Activated CD8-positive, alpha-beta memory T cell treated with anti-CD3 and anti-CD28 coated beads, Interleukin-2, amount 10 ng/mL, durations not matched to agents 7 days and 5 days (primary cell): ENCODE measurements around the gene CHRND. TPM values are rescaled to one million over a fixed set of nuclear protein-coding genes. Genes with fewer than 3 reads are reported as not detected.

Experiments used
- ATAC-seq: fragments of 150-1000 bp; cut with Tn5 transposase; one replicate; pipeline ENCODE4 v1.10.0; 2021; ENCODE audit warnings: moderate library complexity
- CTCF ChIA-PET: fragments of 350-600 bp; sonication (Branson Sonifier 250); formaldehyde crosslinking; loops from one replicate; lab custom pipeline; 2021; ENCODE audit warnings: antibody characterized with exemption; lab: Charles Lee
- DNase-seq: peaks from one replicate; pipeline ENCODE4 v3.0.0-alpha.2; 2020
- H3K27ac Mint-ChIP-seq: one replicate; pipeline ENCODE4 v1.8.0; 2021; ENCODE audit warnings: mild to moderate bottlenecking, mixed read lengths
- H3K27me3 Mint-ChIP-seq: one replicate; pipeline ENCODE4 v1.8.0; 2021; ENCODE audit warnings: mixed read lengths
- H3K36me3 Mint-ChIP-seq: one replicate; pipeline ENCODE4 v1.8.0; 2021; ENCODE audit warnings: mild to moderate bottlenecking, mixed read lengths
- H3K4me1 Mint-ChIP-seq: one replicate; pipeline ENCODE4 v1.8.0; 2021; ENCODE audit warnings: mixed read lengths
- H3K4me3 Mint-ChIP-seq: one replicate; pipeline ENCODE4 v1.8.0; 2021; ENCODE audit warnings: mild to moderate bottlenecking, moderate library complexity, mixed read lengths
- H3K9me3 Mint-ChIP-seq: one replicate; pipeline ENCODE4 v1.8.0; 2022; ENCODE audit warnings: low read depth, mixed read lengths
- total RNA-seq, 2 experiments: library from RNA; stranded (reverse); gene quantifications; one replicate each; pipeline ENCODE4 v1.2.3, GENCODE V29; 2021

The CHRND gene
- total RNA-seq, 2 experiments from 2014 or later: not detected

- CTCF ChIA-PET: interaction anchor here (0.9 to 6.4 kb wide), 5 partner anchors 74 to 148 kb away, joined by 3 to 34 read pairs (median 6); no protein-coding TSS in a partner anchor
- ATAC-seq: no peak
Observed at GRCh38 chr2:232521098-232521497, 4.9 kb upstream of the CHRND start.

GRCh38 chr2:232521959-232522622 is 3.9 kb upstream of the CHRND start:
- Mint-ChIP-seq H3K27me3 (peaks cover 22% of the 10 kb centered on the region), H3K9me3 (no peaks in the 10 kb centered on the region), H3K36me3 (no peaks in the 10 kb centered on the region), H3K4me1 (peaks cover 2% of the 10 kb centered on the region), H3K4me3 (no peak overlapping the region), H3K27ac (no peak overlapping the region)
- ATAC-seq (peak; percentile 82), DNase-seq (peak; percentile 62)
- CTCF ChIA-PET: interaction anchor here (0.6 to 6.4 kb wide), 13 partner anchors 9 to 597 kb away, joined by 3 to 34 read pairs (median 4); no protein-coding TSS in a partner anchor

More at GRCh38 chr2:232521098-232521497, 4.9 kb upstream of the CHRND start:
- H3K27ac Mint-ChIP-seq: no peak overlapping the region
- H3K4me1 Mint-ChIP-seq: peaks cover 2% of the 10 kb centered on the region
- H3K9me3 Mint-ChIP-seq: no peaks in the 10 kb centered on the region
- no peak for DNase-seq
- no peak overlapping the region for H3K4me3 Mint-ChIP-seq
- peaks cover 21% of the 10 kb centered on the region for H3K27me3 Mint-ChIP-seq
- no peaks in the 10 kb centered on the region for H3K36me3 Mint-ChIP-seq

DNA sequence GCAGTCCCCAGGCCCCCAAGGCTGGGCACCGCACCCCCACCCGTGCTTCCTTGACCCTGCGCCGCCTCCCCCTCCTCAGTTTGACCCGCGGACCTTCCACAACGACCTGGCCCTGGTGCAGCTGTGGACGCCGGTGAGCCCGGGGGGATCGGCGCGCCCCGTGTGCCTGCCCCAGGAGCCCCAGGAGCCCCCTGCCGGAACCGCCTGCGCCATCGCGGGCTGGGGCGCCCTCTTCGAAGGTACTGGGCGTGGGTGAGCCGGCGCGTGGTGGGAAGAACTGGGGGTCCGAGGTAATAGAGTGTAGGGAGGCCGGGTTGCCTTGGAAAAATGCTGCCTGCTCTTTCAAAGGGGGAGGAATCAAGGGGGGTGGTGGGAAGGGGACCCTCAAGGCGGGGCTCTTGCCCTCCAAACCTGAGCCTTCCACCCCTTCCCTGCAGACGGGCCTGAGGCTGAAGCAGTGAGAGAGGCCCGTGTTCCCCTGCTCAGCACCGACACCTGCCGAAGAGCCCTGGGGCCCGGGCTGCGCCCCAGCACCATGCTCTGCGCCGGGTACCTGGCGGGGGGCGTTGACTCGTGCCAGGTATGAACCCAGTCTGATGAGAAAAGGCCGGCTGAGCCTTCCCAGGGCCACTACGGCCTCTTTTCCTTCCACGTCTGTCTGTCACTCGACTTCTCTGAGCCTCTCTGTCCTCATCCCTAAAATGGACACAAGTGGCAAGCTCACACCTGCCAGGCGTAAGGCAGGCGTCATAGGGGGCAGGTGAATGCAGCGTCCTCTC is 3.1 kb upstream of the CHRND start:
- H3K4me1 Mint-ChIP-seq: peaks cover 2% of the 10 kb centered on the region
- ATAC-seq (no peak), DNase-seq (no peak)
- CTCF ChIA-PET: interaction anchor here (0.6 to 6.4 kb wide), 12 partner anchors 8 to 598 kb away, joined by 3 to 34 read pairs (median 4); no protein-coding TSS in a partner anchor
- H3K9me3 Mint-ChIP-seq: no peaks in the 10 kb centered on the region
- H3K27ac Mint-ChIP-seq: no peak overlapping the region
- H3K27me3 Mint-ChIP-seq: peaks cover 24% of the 10 kb centered on the region
- H3K36me3 Mint-ChIP-seq: no peaks in the 10 kb centered on the region
- no peak overlapping the region for H3K4me3 Mint-ChIP-seq

GRCh38 chr2:232523402-232523681 is 2.6 kb upstream of the CHRND start:
- H3K4me3 Mint-ChIP-seq: no peak overlapping the region
- no peak for ATAC-seq
- peaks cover 24% of the 10 kb centered on the region for H3K27me3 Mint-ChIP-seq
- CTCF ChIA-PET: interaction anchor here (0.8 to 6.4 kb wide), 5 partner anchors 8 to 79 kb away, joined by 3 to 34 read pairs (median 4); no protein-coding TSS in a partner anchor
- no peak overlapping the region for H3K27ac Mint-ChIP-seq
- H3K36me3 Mint-ChIP-seq: no peaks in the 10 kb centered on the region
- H3K9me3 Mint-ChIP-seq: no peaks in the 10 kb centered on the region
- peaks cover 2% of the 10 kb centered on the region for H3K4me1 Mint-ChIP-seq
- DNase-seq: no peak

DNA sequence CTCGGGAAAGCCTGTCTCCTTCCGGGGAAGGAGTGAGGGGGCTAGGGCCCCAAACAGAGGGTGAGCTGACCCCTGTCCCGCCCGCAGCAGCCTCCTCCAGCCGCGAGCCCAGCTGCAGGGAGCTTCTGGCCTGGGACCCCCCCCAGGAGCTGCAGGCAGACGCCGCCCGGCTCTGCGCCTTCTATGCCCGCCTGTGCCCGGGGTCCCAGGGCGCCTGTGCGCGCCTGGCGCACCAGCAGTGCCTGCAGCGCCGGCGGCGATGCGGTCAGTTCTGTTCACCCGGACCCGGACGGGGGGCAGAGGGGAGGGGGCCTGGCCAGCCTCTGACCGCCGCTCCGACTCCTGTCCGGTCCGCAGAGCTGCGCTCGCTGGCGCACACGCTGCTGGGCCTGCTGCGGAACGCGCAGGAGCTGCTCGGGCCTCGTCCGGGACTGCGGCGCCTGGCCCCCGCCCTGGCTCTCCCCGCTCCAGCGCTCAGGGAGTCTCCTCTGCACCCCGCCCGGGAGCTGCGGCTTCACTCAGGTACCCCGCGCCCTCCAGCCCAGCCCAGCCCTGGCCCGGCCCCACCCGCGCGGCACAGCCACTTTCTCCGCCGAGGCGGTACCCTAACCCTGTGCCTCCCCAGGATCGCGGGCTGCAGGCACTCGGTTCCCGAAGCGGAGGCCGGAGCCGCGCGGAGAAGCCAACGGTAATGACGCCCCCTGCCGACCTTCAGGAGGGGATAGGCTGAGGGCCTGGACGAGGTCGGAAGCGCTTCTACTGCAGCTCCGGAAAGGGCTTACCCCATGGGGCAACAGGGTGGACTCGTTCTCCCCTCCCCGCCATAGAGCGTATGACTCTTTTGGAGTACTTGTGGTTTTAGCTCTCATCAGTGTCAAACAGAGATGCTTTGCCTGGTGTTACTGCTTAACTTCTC is 2.0 kb upstream of the CHRND start:
- Mint-ChIP-seq H3K27ac (no peak overlapping the region), H3K4me3 (no peak overlapping the region), H3K9me3 (no peaks in the 10 kb centered on the region), H3K4me1 (peaks cover 6% of the 10 kb centered on the region), H3K27me3 (peaks cover 26% of the 10 kb centered on the region), H3K36me3 (no peaks in the 10 kb centered on the region)
- DNase-seq (no peak), ATAC-seq (peak; percentile 26)
- CTCF ChIA-PET: interaction anchor here (0.8 to 6.4 kb wide), 6 partner anchors 9 to 385 kb away, joined by 3 to 34 read pairs (median 4); no protein-coding TSS in a partner anchor

GRCh38 chr2:232524771-232525170 is 1.2 kb upstream of the CHRND start:
- no peaks in the 10 kb centered on the region for H3K36me3 Mint-ChIP-seq
- H3K4me3 Mint-ChIP-seq: no peak overlapping the region
- no peaks in the 10 kb centered on the region for H3K9me3 Mint-ChIP-seq
- DNase-seq (no peak), ATAC-seq (no peak)
- peaks cover 26% of the 10 kb centered on the region for H3K27me3 Mint-ChIP-seq
- CTCF ChIA-PET: interaction anchor here (1.1 to 6.4 kb wide), 2 partner anchors 78 to 386 kb away, joined by 3 to 34 read pairs; no protein-coding TSS in a partner anchor
- H3K4me1 Mint-ChIP-seq: peaks cover 10% of the 10 kb centered on the region
- H3K27ac Mint-ChIP-seq: no peak overlapping the region

GRCh38 chr2:232525199-232525598 is 761 bp upstream of the CHRND start:
- Mint-ChIP-seq H3K27ac (no peak overlapping the region), H3K27me3 (peaks cover 26% of the 10 kb centered on the region), H3K36me3 (no peaks in the 10 kb centered on the region), H3K4me1 (peaks cover 10% of the 10 kb centered on the region), H3K4me3 (no peak overlapping the region), H3K9me3 (no peaks in the 10 kb centered on the region)
- ATAC-seq (no peak), DNase-seq (no peak)
- CTCF ChIA-PET: no interaction called here

DNA sequence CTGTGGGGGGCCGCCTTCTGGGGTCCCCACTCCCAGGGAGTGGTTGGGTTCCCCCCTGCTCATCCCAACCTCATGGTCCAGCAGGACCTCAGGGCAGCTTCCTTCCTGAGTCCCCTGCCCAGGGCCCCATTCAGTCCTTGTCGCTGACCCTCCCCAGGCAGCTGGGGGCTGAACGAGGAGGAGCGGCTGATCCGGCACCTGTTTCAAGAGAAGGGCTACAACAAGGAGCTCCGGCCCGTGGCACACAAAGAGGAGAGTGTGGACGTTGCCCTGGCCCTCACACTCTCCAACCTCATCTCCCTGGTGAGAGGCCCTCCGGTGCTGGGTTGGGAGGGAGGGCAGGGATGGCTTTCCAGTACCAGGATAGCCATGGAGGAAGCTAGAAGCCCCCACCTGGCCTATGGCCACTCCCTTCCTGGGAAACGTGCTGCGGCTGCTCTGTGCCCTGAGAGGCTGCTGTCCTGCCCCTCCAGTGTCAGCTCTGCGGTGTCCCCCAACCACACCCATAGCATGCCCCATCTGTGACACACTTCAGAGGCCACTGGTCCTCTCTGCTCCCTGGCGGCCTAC is 497 bp downstream of the CHRND start:
- no peak for ATAC-seq
- CTCF ChIA-PET: no interaction called here
- Mint-ChIP-seq H3K9me3 (no peaks in the 10 kb centered on the region), H3K4me1 (peaks cover 10% of the 10 kb centered on the region), H3K4me3 (no peak overlapping the region), H3K36me3 (no peaks in the 10 kb centered on the region), H3K27me3 (peaks cover 24% of the 10 kb centered on the region), H3K27ac (no peak overlapping the region)
- DNase-seq: no peak

GRCh38 chr2:232527905-232528470 is 2.0 kb downstream of the CHRND start:
- Mint-ChIP-seq H3K27ac (no peak overlapping the region), H3K4me1 (peaks cover 10% of the 10 kb centered on the region), H3K27me3 (peaks cover 21% of the 10 kb centered on the region), H3K4me3 (no peak overlapping the region), H3K36me3 (no peaks in the 10 kb centered on the region), H3K9me3 (no peaks in the 10 kb centered on the region)
- no peak for ATAC-seq
- DNase-seq: no peak
- CTCF ChIA-PET: no interaction called here

- no peaks in the 10 kb centered on the region for H3K36me3 Mint-ChIP-seq
- no peak for DNase-seq
- H3K4me3 Mint-ChIP-seq: no peak overlapping the region
- H3K27me3 Mint-ChIP-seq: peaks cover 15% of the 10 kb centered on the region
- CTCF ChIA-PET: no interaction called here
- no peaks in the 10 kb centered on the region for H3K9me3 Mint-ChIP-seq
- no peak for ATAC-seq
- no peak overlapping the region for H3K27ac Mint-ChIP-seq
- peaks cover 10% of the 10 kb centered on the region for H3K4me1 Mint-ChIP-seq
Observed at GRCh38 chr2:232528746-232529460, 2.9 kb downstream of the CHRND start.

GRCh38 chr2:232529806-232530547 is 4.0 kb downstream of the CHRND start:
- Mint-ChIP-seq H3K4me3 (no peak overlapping the region), H3K27ac (no peak overlapping the region), H3K4me1 (peaks cover 8% of the 10 kb centered on the region), H3K9me3 (no peaks in the 10 kb centered on the region), H3K36me3 (no peaks in the 10 kb centered on the region), H3K27me3 (peaks cover 8% of the 10 kb centered on the region)
- CTCF ChIA-PET: interaction anchor here (1.1 to 1.2 kb wide), 2 partner anchors 8 to 605 kb away, joined by 3 read pairs; no protein-coding TSS in a partner anchor
- DNase-seq (no peak), ATAC-seq (no peak)
